Left hindlimb (tissue), 1 donor: Measurements from ENCODE around the gene CANX.
"Not testable (repeated sequence)": the region's sequence is repeated elsewhere in the genome, so short reads cannot be mapped to it uniquely, and the experiment has no call there.

Experiments used
- DNase-seq: peaks from one replicate; pipeline ENCODE4 v3.0.0-alpha.2; 2018

Gene CANX

DNA sequence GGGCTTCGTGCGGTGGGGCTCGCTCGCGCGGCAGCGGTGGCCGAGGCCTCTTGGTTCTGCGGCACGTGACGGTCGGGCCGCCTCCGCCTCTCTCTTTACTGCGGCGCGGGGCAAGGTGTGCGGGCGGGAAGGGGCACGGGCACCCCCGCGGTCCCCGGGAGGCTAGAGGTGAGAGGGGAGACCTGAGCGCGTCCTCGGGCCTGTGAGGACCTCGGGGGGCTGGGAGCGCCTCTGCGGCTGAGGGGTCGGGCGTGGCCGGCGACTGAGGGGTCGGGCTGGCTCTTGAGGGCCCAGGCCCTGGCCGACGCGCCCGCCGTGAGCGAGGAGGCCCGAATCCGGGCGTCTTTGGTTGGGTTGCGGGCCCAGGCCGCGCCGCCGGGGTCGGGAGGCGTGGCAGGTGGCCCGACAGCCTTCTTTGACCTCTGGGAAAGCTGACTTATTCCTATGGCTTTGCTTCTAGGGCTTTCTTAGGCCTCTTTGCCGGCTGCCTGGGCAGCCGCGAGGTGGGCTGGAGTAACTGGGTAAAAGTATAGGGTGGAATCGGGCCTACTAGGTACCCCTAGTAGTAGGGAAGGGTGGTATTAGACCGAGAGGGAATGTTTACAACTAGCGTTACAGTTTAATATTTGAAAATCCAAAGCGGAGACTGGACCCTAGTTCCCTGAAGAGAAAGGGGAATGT, at the start of gene CANX:
Gene CANX (plus strand): TSS at position 33 of the 681 bp plus-strand sequence. CDS start 6,715 bp downstream, outside the sequence.
- no peak for DNase-seq

DNA sequence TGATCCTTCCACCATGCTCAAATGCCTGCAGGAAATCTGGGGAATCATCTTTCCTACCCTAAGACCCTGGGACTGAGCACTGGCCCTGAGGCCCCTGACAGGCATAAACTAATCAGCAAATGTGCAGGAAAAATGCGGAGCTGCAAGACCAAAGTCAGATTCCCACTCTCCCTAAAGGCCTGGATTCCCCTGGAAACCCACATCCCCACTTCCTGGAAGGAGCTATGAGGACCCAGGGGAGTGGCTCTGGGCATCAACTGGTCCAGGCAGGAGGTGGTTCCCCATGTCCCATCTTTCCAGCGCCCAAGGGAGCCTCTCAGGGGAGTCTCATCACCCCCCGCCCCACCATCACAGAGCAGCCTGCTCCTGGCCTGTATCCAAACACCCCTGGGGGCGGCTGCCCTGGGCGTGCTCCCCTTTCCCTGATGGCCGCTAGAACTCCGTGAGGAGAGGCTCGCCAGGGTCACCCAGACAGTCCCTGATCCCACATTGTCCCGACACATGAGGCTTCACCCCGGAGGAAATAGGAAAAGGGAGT, 49.5 kb upstream of the CANX start:
- not testable (repeated sequence) for DNase-seq

DNA sequence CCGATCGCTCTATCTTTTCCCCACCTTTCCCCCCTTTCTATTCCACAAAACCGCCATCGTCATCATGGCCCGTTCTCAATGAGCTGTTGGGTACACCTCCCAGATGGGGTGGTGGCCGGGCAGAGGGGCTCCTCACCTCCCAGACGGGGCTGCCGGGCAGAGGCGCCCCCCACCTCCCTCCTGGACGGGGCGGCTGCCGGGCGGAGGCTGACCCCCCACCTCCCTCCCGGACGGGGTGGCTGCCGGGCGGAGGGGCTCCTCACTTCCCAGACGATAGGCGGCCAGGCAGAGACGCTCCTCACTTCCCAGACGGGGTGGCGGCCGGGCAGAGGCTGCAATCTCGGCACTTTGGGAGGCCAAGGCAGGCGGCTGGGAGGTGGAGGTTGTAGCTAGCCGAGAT, 48.5 kb upstream of the CANX start:
- not testable (repeated sequence) for DNase-seq

- not testable (repeated sequence) for DNase-seq
These were observed 45.6 kb upstream of the CANX start for GRCh38 chr5:179653135-179653534.

GRCh38 chr5:179657302-179658178, 41.2 kb upstream of the CANX start:
- not testable (repeated sequence) for DNase-seq

GRCh38 chr5:179658179-179658856, 40.4 kb upstream of the CANX start:
- not testable (repeated sequence) for DNase-seq

GRCh38 chr5:179661647-179662046, 37.1 kb upstream of the CANX start:
- not testable (repeated sequence) for DNase-seq

- peak; percentile 56 for DNase-seq
These were observed 30.4 kb upstream of the CANX start for GRCh38 chr5:179668391-179668790.

- DNase-seq, result peak; percentile 95
These were observed 20.3 kb upstream of the CANX start for GRCh38 chr5:179678223-179679013.

DNA sequence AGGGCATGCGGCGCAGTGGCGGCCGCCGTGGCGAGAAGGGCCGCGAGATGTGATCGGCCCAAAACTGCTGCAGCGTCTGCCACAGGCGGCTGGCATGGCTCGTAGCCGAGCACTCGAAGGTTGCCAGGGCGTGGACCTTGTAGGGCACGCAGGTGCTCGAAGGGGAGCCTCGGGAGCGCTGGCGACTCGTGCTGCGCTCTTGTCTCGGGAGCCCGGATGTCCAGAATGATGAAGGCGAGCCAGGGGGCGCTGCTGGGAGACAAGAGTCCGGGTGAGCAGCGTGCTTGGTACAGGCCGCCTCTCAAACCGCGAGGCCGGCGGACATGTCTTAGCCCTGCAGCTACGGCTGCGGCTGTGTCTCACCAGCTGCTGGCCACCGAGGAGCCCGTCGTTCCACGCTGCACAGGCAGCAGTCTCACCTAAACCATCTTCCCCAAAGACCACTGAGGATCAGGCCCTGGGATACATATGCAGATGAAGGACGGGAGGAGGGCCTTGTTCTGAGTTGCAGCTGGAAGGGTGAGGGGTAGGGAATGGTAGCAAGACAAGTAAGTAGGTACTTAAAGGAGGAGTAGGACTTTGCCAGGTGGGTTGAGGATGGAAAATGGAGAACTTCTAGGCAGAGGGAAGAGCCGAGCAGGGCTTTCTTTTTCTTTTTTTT, 19.6 kb upstream of the CANX start:
- DNase-seq, result peak; percentile 82

DNA sequence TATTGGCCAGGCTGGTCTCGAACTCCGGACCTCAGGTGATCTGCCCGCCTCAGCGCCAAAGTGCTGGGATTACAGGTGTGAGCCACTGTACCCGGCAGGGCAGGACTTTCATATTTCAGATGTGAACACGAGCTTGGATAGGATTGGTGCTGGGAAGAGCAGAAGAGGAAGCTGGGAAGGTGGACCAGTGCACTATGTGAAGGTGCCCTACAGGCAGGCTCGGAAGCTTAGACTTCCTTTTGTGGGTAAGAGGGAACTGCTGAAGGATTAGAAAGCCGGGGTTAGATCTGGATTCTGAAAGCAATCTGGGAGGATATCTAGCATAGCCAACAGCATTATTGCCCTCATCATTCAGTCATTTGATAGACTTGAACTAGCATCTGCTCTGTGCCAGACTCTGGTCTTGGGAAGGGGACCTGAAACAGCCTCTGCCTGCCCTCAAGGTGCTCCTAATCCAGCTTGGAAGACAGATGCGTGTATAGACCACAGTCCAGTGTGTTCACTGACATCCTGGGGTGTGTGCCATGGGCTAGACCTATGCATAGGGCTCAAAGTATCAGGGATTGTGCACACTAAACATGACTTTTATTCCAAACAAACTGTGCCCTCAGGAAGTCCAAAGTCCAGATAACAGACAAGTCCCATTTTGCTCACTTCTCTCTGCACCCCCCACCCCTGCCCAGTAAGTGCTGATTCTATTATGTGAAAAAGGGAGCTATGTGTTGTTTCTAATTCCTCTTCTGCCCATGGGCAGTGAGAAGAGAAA, 18.6 kb upstream of the CANX start:
- no peak for DNase-seq

DNA sequence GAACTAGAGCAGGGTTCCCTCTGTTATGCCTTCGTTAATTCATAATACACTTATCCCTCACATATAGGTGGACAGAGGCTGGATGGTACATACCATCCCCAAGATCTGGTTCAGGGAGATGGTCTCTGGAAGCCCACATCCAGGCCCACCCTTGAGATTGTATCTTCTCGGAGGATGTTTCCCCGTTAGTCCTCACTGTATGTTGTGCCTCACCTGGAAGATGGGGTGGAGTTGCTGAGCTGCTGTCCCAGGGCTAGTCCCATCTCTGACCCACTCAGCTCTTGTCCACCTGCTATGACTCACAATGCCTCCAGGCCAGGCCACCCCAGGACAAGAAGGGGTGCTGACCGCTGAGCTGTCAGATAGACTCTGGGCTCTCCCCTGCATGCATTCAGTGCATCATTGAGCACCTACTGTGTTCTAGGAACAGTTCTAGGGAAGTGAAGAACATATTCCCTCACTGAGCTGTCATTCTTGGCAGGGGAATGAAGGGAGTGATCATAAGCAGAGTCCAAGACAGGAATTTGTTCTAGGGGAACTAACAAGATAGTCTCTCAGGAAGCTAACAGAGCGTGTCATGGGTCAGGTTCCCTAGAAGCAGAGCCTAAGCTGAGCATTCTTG, 17.9 kb upstream of the CANX start, which contains the start of gene CBY3:
Gene CBY3 (minus strand): TSS at position 255 of the 622 bp plus-strand sequence. CDS start 116 bp downstream, at position 139.
- no peak for DNase-seq

DNA sequence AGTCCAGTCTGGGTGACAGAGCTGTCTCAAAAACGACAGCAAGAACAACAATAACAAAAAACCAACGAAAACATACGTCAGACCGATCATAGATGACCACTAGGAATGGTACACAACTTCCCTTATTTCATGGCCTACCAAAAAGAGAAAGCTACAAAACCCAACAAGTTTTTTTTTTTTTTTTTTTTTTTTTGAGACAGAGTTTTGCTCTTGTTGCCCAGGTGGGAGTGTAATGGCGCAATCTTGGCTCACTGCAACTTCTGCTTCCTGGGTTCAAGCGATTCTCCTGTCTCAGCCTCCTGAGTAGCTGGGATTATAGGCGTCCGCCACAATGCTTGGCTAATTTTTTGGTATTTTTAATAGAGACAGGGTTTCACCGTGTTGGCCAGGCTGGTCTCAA, 9.6 kb upstream of the CANX start:
- not testable (repeated sequence) for DNase-seq

DNA sequence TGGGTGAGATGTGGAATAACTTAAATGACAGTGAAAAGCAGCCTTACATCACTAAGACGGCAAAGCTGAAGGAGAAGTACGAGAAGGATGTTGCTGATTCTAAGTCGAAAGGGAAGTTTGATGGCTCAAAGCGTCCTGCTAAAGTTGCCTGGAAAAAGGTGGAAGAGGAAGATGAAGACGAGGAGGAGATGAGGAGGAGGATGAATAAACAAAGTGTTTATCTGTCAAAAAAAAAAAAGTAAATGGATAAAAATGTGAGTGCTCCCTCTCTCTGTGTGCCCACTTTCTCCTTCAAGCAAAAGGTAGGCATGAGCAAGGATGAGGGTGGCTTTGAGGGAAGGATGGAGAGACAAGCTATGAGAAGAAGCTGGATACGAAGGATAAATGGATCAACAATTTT, 4.2 kb upstream of the CANX start:
- DNase-seq, result no peak

- no peak for DNase-seq
These were observed 2.2 kb upstream of the CANX start for GRCh38 chr5:179696603-179697002.

GRCh38 chr5:179697108-179697507, 1.7 kb upstream of the CANX start:
- no peak for DNase-seq

DNA sequence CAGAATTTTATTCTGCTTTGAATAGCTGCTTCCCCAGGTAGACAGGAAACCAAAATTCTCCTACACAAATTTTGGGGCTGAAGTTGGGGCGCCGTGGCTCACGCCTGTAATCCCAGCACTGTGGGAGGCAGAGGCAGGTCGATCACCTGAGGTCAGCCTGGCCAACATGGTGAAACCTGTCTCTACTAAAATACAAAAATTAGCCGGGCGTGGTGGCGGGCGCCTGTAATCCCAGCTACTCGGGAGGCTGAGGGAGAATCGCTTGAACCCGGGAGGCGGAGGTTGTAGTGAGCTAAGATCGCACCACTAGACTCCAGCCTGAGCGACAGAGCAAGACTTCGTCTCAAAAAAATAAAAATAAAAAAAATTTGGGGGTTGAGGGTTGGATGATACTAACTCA, 1.2 kb upstream of the CANX start:
- DNase-seq, result not testable (repeated sequence)

DNA sequence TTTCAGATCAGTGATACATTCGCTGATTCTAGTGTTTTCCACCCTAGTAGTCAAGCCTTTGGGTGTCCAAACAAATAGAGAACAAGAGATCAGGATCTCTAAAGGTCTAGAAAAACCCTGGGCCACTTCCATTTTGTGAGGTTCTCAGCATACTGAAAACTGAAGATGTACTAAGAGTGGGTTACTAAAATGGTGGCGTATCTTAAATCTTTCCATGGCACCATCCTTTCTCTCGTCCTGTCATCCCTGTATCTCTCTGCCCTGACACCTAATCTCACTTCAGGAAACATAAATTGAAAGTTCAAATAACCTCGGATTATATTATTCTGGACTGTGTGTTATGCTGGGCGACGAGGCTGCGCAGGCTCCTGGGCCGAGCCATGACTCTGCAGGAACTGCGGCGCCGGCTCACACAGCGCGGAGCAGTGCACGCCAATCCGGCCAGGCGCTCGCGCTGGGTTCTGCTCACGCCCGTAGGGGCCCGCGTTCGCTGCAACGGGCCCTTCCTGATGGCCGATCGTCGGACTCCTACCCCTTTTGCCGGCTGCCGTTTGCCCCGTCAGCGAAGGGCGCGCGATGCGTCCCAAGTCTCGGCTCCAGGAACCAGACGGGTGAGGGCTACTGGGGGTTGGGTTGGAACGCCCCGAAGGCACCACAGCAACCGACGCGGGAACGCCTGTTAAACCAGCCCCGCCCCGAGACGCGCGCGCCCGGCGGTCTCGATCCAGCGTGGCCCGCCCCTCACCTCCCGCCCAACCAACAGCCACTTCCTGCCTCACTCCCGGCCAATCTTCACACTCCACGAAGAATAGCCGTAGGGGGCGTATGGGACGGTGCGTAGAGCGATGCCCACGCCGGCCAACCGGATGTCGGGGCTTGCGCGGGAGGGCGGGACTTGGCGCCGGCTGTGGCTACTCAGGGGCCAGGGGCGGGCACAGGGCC, 503 bp upstream of the CANX start:
- DNase-seq, result peak; percentile 100

DNA sequence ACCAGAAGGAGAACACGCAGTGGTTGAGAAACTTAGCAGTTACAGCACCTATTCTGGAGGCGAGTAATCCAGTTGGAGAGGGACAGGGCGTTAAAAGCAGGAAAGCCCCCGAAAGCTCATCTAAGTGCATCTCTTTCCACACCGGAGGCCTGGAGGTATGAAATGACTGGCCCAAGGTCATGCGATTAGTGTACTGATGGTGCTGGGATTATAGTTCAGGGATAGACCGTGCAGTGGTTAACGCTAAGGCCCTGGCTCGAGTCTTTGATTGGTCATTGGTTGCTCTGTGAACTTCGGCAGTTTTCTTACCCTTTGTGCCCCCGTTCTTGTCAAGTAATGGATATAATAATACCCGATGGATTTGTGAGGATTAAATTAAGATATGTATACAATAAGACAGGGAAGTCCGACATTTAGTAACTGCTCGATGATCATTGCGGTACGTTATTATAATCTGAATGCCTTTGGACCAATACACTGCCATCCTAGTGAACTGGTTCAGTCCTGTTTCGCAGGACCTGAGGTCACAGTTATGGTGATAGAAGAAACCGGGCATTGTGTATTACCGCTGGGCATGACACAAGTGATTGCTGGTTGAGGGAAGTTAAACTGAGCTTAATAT, 960 bp downstream of the CANX start:
- no peak for DNase-seq
